Measurements from ENCODE around the gene IGLON5.

DNA sequence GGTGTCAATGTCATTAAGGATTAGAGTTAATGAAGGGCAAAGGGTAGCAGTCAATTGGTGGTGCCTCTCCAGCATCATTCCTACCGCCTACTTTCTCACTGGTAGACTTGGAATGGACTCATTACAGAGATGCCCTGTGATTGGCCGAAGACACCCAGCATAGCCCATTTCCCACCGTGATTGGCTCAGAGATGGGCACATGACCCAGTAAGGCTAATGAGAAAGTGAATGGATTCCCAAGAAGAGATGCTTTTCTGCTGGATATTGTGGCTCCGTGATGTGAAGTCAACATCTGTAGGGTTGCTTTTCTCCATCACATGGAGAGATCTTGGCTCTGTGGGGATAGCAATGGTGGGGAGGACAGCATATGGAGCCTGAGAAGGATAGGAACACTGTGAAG lies 18.9 kb downstream of the IGLON5 start:
- TF ChIP-seq ZNF70 (CRISPR knock-in tag; IDR thresholded peaks at IDR 0.05) (no peak), ZFP3 (CRISPR knock-in tag; IDR thresholded peaks at IDR 0.05) (no peak), TOX (CRISPR knock-in tag; IDR thresholded peaks at IDR 0.05; ENCODE audit: borderline replicate concordance) (no peak), CSDC2 (CRISPR knock-in tag; IDR thresholded peaks at IDR 0.05) (no peak)
- TF ChIP-seq, protein P1, sequence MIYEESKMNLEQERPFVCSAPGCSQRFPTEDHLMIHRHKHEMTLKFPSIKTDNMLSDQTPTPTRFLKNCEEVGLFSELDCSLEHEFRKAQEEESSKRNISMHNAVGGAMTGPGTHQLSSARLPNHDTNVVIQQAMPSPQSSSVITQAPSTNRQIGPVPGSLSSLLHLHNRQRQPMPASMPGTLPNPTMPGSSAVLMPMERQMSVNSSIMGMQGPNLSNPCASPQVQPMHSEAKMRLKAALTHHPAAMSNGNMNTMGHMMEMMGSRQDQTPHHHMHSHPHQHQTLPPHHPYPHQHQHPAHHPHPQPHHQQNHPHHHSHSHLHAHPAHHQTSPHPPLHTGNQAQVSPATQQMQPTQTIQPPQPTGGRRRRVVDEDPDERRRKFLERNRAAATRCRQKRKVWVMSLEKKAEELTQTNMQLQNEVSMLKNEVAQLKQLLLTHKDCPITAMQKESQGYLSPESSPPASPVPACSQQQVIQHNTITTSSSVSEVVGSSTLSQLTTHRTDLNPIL (CRISPR knock-in tag; IDR thresholded peaks at IDR 0.05; ENCODE audit: low read depth) = no peak

Data from SK-N-SH treated with all-trans-retinoic acid at 6 μM for 48 hours (cell line).